ENCODE results near the gene PPP2R3A. TPM values are rescaled to one million over a fixed set of nuclear protein-coding genes. Genes with fewer than 3 reads are reported as not detected.
A peak's percentile ranks its signal among the peaks of the same experiment; 100 is the strongest.

The PPP2R3A gene
- total RNA-seq, 6 experiments from 2014 or later: 1.0 to 3.2 (median 1.7) TPM

DNA sequence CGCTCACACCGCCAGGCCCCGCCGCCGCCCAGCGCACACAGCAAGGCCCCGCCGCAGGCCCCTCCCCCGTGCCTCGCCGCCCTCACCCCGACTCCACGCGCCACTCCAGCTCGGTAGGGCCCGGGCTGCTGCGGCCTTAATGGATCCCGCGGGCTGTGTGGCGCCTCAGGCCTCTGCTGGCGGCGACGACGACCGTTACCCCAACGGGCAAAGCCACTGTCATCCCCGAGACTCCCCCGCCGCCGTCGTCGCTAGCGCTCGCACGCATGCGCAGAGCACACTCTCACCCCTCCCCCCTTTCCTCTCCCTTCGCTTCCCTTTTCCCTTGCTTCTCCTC is 230.5 kb downstream of the PPP2R3A start, which contains the start of gene MSL2:
TSS of gene MSL2 (minus strand) at position 272 of the 337 bp plus-strand sequence. CDS start 1,222 bp downstream, outside the sequence.
- peak; percentile 34 for TF ChIP-seq POLR2A (IDR thresholded peaks at IDR 0.05)
- TF ChIP-seq, protein P1, sequence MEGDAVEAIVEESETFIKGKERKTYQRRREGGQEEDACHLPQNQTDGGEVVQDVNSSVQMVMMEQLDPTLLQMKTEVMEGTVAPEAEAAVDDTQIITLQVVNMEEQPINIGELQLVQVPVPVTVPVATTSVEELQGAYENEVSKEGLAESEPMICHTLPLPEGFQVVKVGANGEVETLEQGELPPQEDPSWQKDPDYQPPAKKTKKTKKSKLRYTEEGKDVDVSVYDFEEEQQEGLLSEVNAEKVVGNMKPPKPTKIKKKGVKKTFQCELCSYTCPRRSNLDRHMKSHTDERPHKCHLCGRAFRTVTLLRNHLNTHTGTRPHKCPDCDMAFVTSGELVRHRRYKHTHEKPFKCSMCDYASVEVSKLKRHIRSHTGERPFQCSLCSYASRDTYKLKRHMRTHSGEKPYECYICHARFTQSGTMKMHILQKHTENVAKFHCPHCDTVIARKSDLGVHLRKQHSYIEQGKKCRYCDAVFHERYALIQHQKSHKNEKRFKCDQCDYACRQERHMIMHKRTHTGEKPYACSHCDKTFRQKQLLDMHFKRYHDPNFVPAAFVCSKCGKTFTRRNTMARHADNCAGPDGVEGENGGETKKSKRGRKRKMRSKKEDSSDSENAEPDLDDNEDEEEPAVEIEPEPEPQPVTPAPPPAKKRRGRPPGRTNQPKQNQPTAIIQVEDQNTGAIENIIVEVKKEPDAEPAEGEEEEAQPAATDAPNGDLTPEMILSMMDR (IDR thresholded peaks at IDR 0.05): no peak
- ATAC-seq (peak; percentile 36 to 61 (median 56)), DNase-seq (no peak)
- intact Hi-C loops (cut with DNase I): loop anchor here in 1 of 2 donors (10.0 kb wide), 1 partner anchor 49 kb away; no protein-coding TSS in a partner anchor
- WGBS (ENCODE audit: insufficient coverage, low coverage, low lambda C conversion rate, missing lambda C conversion rate): 0% methylated on average over 8 of the region's 37 CpGs
- H3K4me3 ChIP-seq: peak within 1 kb of the TSS; percentile 81 to 96 (median 82)
- H3K27me3 ChIP-seq: no peaks in the 10 kb centered on the region
- peaks cover 0 to 33% (median 14%) of the 10 kb centered on the region in 4 donors for H3K4me1 ChIP-seq
- H3K27ac ChIP-seq: peak within 1 kb of the TSS; percentile 99 to 100 (median 99)
- H3K9me3 ChIP-seq: no peaks in the 10 kb centered on the region
- H3K36me3 ChIP-seq: no peaks in the 10 kb centered on the region

GRCh38 chr3:136196401-136197158 is 231.1 kb downstream of the PPP2R3A start:
- Histone ChIP-seq H3K9me3 (no peaks in the 10 kb centered on the region), H3K36me3 (no peaks in the 10 kb centered on the region), H3K27ac (peak overlapping the region; percentile 99 to 100 (median 99)), H3K4me3 (peak overlapping the region; percentile 81 to 96 (median 82)), H3K4me1 (peaks cover 0 to 27% (median 12%) of the 10 kb centered on the region in 4 donors), H3K27me3 (no peaks in the 10 kb centered on the region)
- DNase-seq (peak; percentile 99 to 100 (median 99)), ATAC-seq (peak; percentile 78 to 88 (median 83))
- TF ChIP-seq, protein P1 (IDR thresholded peaks at IDR 0.05): no peak
- TF ChIP-seq POLR2A (IDR thresholded peaks at IDR 0.05): peak; percentile 92
- 0% methylated on average over 30 of the region's 64 CpGs for WGBS (ENCODE audit: insufficient coverage, low coverage, low lambda C conversion rate, missing lambda C conversion rate)
- intact Hi-C loops (cut with DNase I): loop anchor here in 1 of 2 donors (10.0 kb wide), 1 partner anchor 48 kb away; no protein-coding TSS in a partner anchor

- 9% methylated on average over 15 of the region's 15 CpGs for WGBS (ENCODE audit: insufficient coverage, low coverage, low lambda C conversion rate, missing lambda C conversion rate)
- TF ChIP-seq POLR2A (IDR thresholded peaks at IDR 0.05): no peak
- TF ChIP-seq, protein P1 (IDR thresholded peaks at IDR 0.05): no peak
- peak; percentile 34 to 63 (median 50) for ATAC-seq
- no peak for DNase-seq
- Histone ChIP-seq H3K4me3 (peak overlapping the region; percentile 81 to 96 (median 82)), H3K27me3 (no peaks in the 10 kb centered on the region), H3K4me1 (peaks cover 0 to 20% (median 8%) of the 10 kb centered on the region in 4 donors), H3K27ac (peak overlapping the region; percentile 99 to 100 (median 99)), H3K36me3 (no peaks in the 10 kb centered on the region), H3K9me3 (no peaks in the 10 kb centered on the region)
- intact Hi-C loops (cut with DNase I): loop anchor here in 1 of 2 donors (10.0 kb wide), 1 partner anchor 48 kb away; no protein-coding TSS in a partner anchor
These were observed 231.7 kb downstream of the PPP2R3A start for GRCh38 chr3:136197159-136197793.

Small RNA genes within 50 kb of the gene (small RNA-seq; reads per million reads assigned to genes)
- gene AC092989.1: 0 reads per million in 2 experiments

Other genes with a start within 250 kb of the PPP2R3A start
- 10 to 100 TPM in 5 of 6 experiments, 1 to 10 TPM in 1; 9.1 to 18.4 (median 13.1) TPM for gene MSL2, start 230.6 kb downstream of the PPP2R3A start, total RNA-seq

Data from right lobe of liver (tissue), 6 donors.